ENCODE data around the gene GLYATL1B.

GLYATL1B gene

GRCh38 chr11:59141673-59142460 is 55.8 kb downstream of the GLYATL1B start:
- DNase-seq (ENCODE audit: low read depth in 1 of 2, low spot score in 1 of 2): no peak
- TF ChIP-seq JUND (IDR thresholded peaks at IDR 0.05; ENCODE audit: low read depth): no peak
- in situ Hi-C loops (cut with HindIII; ENCODE audit: low pct_unique_long_range_greater_than_20kb, low sequenced_read_pairs): no loop called here

DNA sequence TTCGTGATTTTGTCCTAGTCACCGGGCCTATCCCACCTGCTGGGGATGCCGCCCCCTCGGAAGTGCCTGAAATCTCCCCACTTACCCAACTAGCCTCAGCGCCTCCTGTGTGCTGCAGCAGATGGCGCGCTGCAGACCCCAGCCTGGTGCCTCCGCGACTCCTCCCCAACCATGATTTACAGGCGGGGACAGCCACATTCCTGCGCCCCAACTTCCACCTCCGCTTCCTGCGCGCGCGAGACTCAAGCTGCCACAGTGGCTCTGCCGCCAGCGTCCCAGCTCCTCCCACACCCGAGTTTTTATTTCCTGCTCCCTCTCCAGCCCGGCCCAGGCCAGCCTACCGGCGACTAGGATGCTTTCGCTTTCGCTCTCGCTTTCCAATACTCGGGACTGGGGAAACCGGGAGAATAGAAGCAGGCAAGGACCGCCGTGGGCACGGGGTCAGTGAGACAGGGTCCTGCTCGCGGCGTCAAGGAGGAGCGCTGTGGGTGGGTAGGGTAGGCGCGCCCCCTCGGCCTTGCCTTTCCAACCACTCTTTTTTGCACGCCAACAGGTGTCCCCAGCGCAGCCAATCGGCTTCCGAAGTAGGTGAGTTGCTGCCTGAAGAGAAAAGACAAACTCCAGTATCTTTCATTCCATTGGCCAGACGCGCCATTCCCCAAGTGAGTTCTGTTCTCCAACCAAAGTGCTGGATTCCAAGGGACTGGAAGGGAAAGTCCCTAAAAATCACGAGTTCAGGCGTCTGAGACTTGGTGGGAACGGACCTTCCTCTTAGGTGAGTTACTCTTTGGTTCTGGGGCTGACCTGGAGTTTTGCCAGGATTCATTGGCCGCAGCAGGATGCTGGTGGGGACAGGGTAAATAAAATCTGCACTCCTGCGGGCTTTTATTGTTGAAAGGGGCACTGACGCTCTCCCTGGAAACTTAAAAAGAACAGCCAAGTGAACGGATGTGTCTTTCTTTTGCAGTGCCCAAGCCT is 56.7 kb downstream of the GLYATL1B start, which contains the start of gene FAM111A:
Gene FAM111A (plus strand): TSS at position 327 of the 978 bp plus-strand sequence. CDS start 6,017 bp downstream, outside the sequence.
- DNase-seq (ENCODE audit: low read depth in 1 of 2, low spot score in 1 of 2): peak; percentile 92 to 99
- TF ChIP-seq JUND (IDR thresholded peaks at IDR 0.05; ENCODE audit: low read depth): no peak
- in situ Hi-C loops (cut with HindIII; ENCODE audit: low pct_unique_long_range_greater_than_20kb, low sequenced_read_pairs): no loop called here

DNA sequence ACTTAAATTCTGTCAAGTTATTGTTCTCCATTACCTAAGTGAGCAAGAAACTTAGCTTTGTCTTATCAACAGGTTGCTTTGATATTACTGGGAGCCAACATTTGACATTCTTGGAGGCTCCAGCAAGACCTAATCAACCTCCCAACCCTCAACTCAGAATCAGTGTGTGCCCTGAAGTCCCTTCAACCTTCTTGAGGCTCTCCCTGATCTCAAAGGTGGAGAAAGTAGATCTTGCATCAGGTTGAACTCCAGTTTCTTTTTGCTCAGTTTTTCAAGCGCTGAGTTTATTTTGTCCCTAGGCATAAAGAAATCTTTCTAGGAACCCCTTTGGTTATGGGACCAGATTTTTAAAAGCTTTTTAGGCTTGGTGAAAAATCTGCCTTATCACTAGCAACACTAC is 58.0 kb downstream of the GLYATL1B start:
- DNase-seq (ENCODE audit: low read depth in 1 of 2, low spot score in 1 of 2): no peak
- in situ Hi-C loops (cut with HindIII; ENCODE audit: low pct_unique_long_range_greater_than_20kb, low sequenced_read_pairs): no loop called here
- no peak for TF ChIP-seq JUND (IDR thresholded peaks at IDR 0.05; ENCODE audit: low read depth)

All from T47D (cell line).